ENCODE measurements around the gene NLRP4. TPM values are rescaled to one million over a fixed set of nuclear protein-coding genes. Genes with fewer than 3 reads are reported as not detected.

Gene NLRP4
- total RNA-seq = not detected in 2 replicates

DNA sequence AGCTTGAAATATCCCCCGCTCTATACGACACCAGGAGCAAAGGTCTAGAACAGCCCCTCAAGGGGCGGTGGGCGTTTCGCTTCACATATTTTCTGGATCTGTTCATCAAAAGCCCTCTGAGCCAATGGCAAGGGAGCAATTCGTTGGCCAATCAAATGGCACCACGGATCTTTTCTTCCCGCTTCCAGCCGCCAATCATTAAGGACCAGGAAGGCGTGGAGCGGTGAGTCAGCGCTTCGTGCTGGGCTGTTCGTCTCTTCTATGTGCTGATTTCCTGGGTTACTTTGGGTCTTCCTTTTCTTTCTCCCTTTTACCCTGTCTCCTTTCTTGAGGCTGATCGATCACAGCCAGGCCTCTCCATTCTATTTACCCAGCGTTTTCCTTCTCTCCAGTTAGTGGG is at the start of gene NLRP4:
TSS of gene NLRP4 (plus strand) at position 201 of the 400 bp plus-strand sequence. CDS start 15,541 bp downstream, outside the sequence.
- no peak for DNase-seq (ENCODE audit: low read depth)

- no peak for DNase-seq (ENCODE audit: low read depth)
Measured at GRCh38 chr19:55795021-55795420, 41.3 kb upstream of the NLRP4 start.

DNA sequence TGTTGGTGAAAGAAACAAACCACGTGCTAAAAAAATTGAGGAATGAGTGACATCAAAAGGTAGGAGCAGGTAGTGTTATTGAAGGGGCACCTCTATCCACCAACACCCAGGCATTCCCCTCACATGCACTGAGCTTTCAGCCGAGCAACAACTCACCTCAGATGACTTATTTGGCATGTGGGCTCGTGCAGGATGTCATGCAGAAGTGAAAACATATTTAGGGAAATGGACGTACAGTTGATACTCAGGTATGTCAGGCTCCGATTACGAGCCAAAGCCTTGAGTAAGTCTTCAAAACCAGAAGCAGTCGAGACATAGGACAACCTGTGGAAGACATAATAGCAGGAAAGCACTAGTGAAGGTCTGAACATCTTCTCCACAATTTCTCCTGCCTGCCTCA is 34.9 kb upstream of the NLRP4 start:
- DNase-seq (ENCODE audit: low read depth) = no peak

DNA sequence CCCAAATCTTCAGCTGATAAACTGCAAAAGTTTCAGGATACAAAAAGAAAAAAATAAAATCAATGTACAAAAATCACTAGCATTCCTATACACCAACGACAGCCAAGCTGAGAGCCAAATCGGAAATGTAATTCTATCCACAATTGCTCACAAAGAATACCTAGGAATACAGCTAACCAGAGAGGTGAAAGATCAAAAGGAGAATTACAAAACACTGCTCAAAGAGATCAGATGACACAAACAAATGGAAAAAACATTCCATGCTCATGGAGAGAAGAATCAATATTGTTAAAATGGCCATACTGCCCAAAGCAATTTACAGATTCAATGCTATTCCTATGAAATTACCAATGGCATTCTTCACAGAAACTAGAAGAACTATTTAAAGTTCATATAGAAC is 34.1 kb upstream of the NLRP4 start:
- no peak for DNase-seq (ENCODE audit: low read depth)

DNA sequence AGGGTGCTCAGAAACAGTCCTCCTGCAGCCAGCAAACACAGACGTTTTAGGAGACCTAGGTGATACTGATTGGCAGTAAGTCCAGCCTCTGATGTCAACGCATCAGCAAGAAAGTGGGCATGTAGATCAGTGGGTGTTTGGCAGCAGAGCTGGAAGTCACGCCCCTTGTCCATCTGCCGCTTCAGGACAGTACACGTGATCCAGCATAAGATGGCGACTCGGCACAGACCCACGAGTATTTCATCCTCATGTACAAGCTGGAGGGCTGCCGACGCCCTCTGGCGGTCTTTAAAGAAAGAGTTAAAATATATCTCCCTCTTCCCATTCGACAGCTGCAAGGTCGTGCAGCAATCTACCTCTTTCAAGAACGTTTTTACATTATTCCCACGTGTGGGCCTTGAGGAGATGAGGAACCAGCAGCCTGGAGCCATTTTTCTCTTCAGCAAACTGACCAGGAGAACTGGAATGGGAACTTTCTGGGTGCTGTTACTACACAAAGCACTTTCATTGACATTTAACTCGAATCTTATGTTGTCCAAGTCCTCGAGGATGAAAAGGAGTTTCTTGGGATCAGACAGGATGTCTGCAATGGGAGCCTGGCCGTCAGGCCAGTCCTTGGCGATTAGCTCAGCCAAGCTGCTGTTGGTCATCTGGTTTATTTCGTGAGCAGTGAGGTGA is 26.8 kb upstream of the NLRP4 start:
- DNase-seq (ENCODE audit: low read depth) = peak; percentile 12

DNA sequence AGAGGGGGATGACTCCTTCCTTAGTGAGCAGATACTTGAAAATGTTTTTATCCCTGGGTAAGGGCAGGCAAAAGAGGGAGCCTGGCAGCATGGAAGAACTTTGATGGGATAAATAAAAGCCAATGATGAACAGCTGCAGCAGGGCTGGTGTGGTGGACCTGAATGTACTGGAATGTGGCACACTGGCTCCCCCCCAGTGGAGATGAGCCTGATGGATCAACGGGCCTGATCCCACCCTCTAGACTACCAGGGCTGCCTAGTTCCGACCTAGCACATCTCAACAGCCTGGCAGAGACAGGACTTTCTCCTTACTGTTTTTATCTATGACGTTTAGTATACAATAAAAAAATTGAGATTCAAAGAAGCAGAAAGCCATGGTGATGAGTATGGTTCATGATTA is 25.0 kb upstream of the NLRP4 start:
- no peak for DNase-seq (ENCODE audit: low read depth)

DNA sequence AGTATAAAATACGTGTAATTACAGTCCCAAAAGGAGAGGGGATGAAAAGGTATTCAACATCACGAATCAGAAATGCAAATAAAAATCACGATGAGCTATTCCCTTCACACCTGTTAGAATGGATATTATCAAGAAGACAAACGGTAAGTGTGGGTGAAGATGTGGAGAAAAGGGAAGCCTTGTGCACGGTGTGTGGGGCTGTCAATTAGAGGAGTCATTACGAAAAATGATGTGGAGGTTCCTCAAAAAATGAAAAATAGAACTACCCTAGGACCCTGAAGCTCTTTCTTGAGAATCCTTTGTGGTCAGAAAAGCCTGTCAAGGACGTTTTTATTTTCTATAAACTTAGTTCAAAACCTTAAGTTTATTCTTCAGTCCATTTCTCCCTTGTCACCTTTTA is 23.9 kb upstream of the NLRP4 start:
- no peak for DNase-seq (ENCODE audit: low read depth)

DNA sequence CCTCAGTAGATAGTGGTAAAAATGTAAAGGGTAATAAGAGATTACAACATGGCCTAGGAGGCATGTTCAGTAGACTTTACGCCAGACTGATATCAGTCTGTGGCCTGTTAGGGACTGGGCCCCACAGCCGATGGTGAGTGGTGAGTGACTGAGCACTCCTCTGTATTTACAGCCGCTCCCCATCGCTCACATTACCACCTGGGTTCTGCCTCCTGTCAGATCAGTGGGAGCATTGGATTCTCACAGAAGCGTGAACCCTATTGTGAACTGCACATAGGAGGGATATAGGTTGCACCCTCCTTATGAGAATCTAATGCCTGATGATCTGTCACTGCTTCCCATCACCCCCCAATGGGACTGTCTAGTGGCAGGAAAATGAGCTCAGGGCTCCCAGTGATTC is 22.4 kb upstream of the NLRP4 start:
- DNase-seq (ENCODE audit: low read depth) = no peak

DNA sequence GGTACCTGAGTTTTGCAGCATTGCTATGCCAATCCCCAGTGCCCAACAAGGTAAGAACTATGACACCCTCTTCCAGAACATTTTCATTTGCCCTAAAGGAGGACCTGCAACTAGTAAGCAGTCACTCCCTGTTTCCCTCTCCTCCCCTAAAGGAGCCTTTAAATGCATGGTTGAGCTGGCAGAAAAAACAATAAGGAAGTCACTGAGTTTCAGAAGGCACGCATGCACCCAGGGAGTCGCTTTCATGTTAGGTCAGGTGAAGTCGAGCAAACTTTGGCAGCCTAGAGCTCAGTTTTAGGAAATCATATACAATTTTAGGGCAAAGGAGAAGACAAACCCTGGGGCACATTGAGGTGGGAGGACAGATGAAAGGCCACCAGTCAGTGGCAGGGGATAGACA is 16.3 kb upstream of the NLRP4 start:
- no peak for DNase-seq (ENCODE audit: low read depth)

GRCh38 chr19:55830656-55831055 is 5.7 kb upstream of the NLRP4 start:
- no peak for DNase-seq (ENCODE audit: low read depth)

DNA sequence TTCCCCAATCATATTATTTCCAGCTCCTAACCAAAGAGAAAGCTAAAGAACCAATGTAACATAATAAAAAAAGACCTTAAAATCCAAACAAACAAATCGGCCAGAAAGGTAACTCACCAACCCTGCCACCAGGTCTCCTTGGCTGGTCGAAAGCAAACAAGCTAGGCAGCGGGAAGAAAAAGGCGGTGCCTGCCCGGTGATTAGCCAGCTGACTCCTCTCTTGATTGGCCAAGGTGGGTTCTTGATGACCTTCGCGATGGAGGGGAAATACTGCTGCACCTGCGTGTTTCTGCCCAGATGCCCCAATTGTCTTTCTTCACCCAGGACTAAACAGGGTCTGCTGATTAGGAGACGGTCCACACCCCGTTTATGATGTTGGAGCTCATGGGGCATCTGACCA is 4.5 kb upstream of the NLRP4 start, which contains the start of gene NLRP11:
TSS of gene NLRP11 (minus strand) at position 154 of the 400 bp plus-strand sequence. CDS start 13,825 bp downstream, outside the sequence.
- DNase-seq (ENCODE audit: low read depth) = no peak

DNA sequence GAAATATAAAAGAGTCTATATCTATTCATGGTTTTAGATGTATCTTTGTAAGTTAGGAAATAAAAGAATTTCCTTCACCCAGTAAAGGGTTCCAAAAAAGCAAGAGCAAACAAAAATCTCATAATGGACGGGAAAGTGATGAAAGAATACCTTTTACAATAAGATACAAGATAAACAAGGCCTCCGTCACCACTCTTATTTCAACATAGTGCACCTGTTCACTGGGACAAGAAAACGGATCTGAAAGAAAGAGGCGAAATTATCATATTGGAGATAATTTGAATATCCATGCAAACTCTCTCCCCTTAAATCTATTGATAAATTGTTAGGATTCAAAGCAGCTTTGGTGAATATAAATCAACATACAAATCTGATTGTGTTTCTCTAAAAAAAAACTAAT is 3.7 kb upstream of the NLRP4 start:
- no peak for DNase-seq (ENCODE audit: low read depth)

DNA sequence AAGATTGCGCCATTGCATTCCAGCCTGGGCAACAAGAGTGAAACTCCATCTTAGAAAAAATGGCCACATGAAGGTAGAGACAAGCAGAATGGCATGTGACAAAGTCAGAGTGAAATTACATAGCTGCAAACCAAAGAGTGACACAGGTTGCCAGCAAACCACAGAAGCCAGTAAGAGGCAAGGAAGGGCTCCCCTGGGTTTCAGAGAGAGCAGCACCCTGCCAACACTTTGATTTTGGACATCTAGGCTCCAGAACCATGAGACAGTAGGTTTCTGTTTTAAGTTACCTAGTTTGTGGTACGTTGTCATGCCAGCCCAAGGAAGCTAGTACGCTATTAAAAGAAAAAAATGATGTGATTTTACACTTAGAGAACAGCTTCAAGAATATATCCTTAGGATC is 1.9 kb downstream of the NLRP4 start:
- DNase-seq (ENCODE audit: low read depth) = no peak

- no peak for DNase-seq (ENCODE audit: low read depth)
Measured at GRCh38 chr19:55838906-55839305, 2.6 kb downstream of the NLRP4 start.

GRCh38 chr19:55855160-55855559 is 18.8 kb downstream of the NLRP4 start:
- DNase-seq (ENCODE audit: low read depth) = no peak

DNA sequence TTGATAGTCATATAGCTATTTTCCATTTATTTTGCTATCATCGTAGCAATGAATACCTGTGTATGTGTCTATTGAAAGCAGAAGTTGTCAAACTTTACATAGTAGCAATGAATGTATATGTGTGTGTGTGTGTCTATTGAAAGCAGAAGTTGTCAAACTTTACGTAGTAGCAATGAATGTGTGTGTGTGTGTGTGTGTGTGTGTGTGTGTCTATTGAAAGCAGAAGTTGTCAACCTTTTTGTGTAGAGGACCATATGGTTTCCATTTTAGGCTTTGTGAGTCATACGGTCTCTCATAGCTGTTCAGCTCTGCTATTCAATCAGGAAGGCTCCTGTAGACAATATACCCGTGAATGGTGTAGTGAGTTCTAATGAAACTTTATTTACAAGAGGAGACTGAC is 20.8 kb downstream of the NLRP4 start:
- DNase-seq (ENCODE audit: low read depth) = no peak

GRCh38 chr19:55857974-55858373 is 21.6 kb downstream of the NLRP4 start:
- DNase-seq (ENCODE audit: low read depth) = no peak

GRCh38 chr19:55858401-55858800 is 22.1 kb downstream of the NLRP4 start:
- no peak for DNase-seq (ENCODE audit: low read depth)

- no peak for DNase-seq (ENCODE audit: low read depth)
Measured at GRCh38 chr19:55858969-55859368, 22.6 kb downstream of the NLRP4 start.

DNA sequence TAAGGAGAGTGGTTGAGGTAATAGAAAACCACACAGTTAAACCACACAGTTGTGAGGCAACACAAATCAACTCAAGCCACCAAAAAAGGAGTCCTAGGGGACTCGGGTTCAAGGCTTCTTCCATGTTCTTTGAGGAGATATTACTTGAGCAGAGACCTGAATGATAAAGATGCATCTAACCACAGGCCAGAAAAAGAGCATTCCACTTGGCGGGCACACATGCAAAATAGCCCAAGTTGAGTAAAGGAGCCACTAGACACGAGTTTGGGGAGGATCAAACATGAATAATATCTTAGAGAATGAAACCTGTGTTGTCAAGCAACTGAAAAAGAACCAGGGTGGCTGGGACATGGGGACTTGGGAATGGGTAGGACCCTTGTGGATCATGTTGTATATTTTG is 30.2 kb downstream of the NLRP4 start:
- DNase-seq (ENCODE audit: low read depth) = no peak

DNA sequence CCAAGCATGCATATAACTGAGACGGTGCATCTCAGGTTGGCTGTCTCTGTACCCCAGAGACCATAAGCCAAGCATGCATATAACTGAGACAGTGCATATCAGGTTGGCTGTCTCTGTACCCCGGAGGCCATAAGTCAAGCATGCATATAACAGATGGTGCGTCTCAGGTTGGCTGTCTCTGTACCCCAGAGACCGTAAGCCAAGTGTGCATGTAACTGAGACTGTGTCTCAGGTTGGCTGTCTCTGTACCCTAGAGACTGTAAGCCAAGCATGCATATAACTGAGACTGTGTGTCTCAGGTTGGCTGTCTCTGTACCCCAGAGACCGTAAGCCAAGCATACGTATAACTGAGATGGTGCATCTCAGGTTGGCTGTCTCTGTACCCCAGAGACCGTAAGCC is 30.8 kb downstream of the NLRP4 start:
- DNase-seq (ENCODE audit: low read depth) = no peak

- no peak for DNase-seq (ENCODE audit: low read depth)
Measured at GRCh38 chr19:55870736-55871135, 34.4 kb downstream of the NLRP4 start.

GRCh38 chr19:55877211-55877610 is 40.9 kb downstream of the NLRP4 start:
- DNase-seq (ENCODE audit: low read depth) = no peak

DNA sequence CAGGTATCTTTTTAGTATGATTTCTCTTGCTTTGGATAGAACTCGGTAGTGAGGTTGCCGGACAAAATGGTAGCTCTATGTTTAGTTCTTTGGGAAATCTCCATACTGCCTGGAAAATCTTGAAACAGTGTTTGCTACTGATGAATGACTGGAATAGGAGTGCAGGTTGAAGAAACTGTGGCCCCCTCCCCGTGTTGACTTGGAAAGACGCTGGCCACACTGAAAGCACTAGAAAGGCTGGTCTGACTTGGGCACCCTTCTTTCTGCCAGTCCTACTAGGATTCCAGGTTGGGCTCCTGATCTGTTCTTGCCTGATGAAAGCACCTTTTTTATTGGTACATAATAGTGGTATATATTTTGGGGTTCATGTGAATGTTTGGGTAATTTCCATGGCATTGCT is 46.3 kb downstream of the NLRP4 start:
- DNase-seq (ENCODE audit: low read depth) = no peak

All from renal cortical epithelial cell (primary cell).